T-helper 22 cell (primary cell): ENCODE measurements around the gene MAPRE2.

Experiments used
- DNase-seq: peaks from one replicate; pipeline ENCODE4 v3.0.0-alpha.2; 2020; ENCODE audit warnings: low read depth

The MAPRE2 gene

GRCh38 chr18:35040988-35041814 lies at the start of gene MAPRE2:
MAPRE2 (plus strand) TSS chr18:35041413; CDS start chr18:35041540, 127 bp downstream.
- DNase-seq = peak; percentile 99

GRCh38 chr18:34991561-34991960 lies 49.7 kb upstream of the MAPRE2 start:
- DNase-seq = no peak

- DNase-seq = no peak
Observed at GRCh38 chr18:34993289-34993688, 47.9 kb upstream of the MAPRE2 start.

- no peak for DNase-seq
Observed at GRCh38 chr18:34995746-34996145, 45.5 kb upstream of the MAPRE2 start.

GRCh38 chr18:34998661-34999060 lies 42.6 kb upstream of the MAPRE2 start:
- no peak for DNase-seq

- no peak for DNase-seq
Observed at GRCh38 chr18:34999756-35000289, 41.4 kb upstream of the MAPRE2 start.

- no peak for DNase-seq
Observed at GRCh38 chr18:35000457-35000856, 40.8 kb upstream of the MAPRE2 start.

- no peak for DNase-seq
Observed at GRCh38 chr18:35002120-35002519, 39.1 kb upstream of the MAPRE2 start.

- DNase-seq = no peak
Observed at GRCh38 chr18:35005963-35006577, 35.1 kb upstream of the MAPRE2 start.

GRCh38 chr18:35010156-35010555 lies 31.1 kb upstream of the MAPRE2 start:
- no peak for DNase-seq

GRCh38 chr18:35010993-35011392 lies 30.2 kb upstream of the MAPRE2 start:
- no peak for DNase-seq

GRCh38 chr18:35019933-35020332 lies 21.3 kb upstream of the MAPRE2 start:
- no peak for DNase-seq

GRCh38 chr18:35022426-35023001 lies 18.7 kb upstream of the MAPRE2 start:
- no peak for DNase-seq

GRCh38 chr18:35024196-35024595 lies 17.0 kb upstream of the MAPRE2 start:
- no peak for DNase-seq

GRCh38 chr18:35024965-35025364 lies 16.2 kb upstream of the MAPRE2 start:
- DNase-seq = no peak

GRCh38 chr18:35026407-35027061 lies 14.7 kb upstream of the MAPRE2 start:
- no peak for DNase-seq

- DNase-seq = no peak
Observed at GRCh38 chr18:35027206-35027605, 14.0 kb upstream of the MAPRE2 start.

- no peak for DNase-seq
Observed at GRCh38 chr18:35028536-35028935, 12.7 kb upstream of the MAPRE2 start.

- no peak for DNase-seq
Observed at GRCh38 chr18:35029103-35029502, 12.1 kb upstream of the MAPRE2 start.

GRCh38 chr18:35029770-35030169 lies 11.4 kb upstream of the MAPRE2 start:
- DNase-seq = no peak

- DNase-seq = no peak
Observed at GRCh38 chr18:35030277-35030989, 10.8 kb upstream of the MAPRE2 start.

- no peak for DNase-seq
Observed at GRCh38 chr18:35032113-35032512, 9.1 kb upstream of the MAPRE2 start.
